Measurements from ENCODE around the gene HHAT.

DNA sequence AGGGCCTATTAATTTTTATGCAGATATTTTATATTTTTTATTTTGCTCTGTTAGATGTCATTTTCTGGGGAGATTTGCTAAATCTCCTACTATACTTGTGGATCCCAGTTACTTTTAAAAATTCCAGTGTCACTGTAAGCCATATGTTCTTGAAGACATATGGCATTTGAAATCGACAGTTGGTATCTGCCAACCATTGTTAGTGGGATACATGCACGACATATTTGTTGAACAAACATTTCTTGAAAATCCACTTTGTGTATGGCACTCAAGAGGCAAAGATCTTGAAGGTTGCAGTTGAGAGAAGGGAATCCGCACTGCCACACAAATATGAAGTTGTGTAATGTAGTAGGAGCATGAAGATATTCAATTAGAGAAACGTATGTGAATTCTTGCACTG, 287.7 kb downstream of the HHAT start:
- TF ChIP-seq EZH2phosphoT487 (IDR thresholded peaks at IDR 0.05; ENCODE audit: insufficient read depth, low read depth) (no peak), EZH2 (IDR thresholded peaks at IDR 0.05; ENCODE audit: insufficient read depth, poor library complexity, severe bottlenecking) (no peak)

Data from GM23248 (cell line).